IPS-18a (cell line): ENCODE results near the gene ACYP2.

Experiments
- H3K27ac ChIP-seq: one replicate; pipeline ENCODE4 v1.5.1; 2013; ENCODE audit warnings: low read length
- H3K27me3 ChIP-seq: one replicate; pipeline ENCODE4 v1.6.1; 2013; ENCODE audit warnings: mild to moderate bottlenecking, low read length; ENCODE audit not compliant: control insufficient read depth, insufficient read depth
- H3K36me3 ChIP-seq: one replicate; pipeline ENCODE4 v1.6.1; 2013; ENCODE audit warnings: low read depth, low read length; ENCODE audit not compliant: control insufficient read depth
- H3K4me1 ChIP-seq: one replicate; pipeline ENCODE4 v1.6.1; 2013; ENCODE audit warnings: low read depth, low read length; ENCODE audit not compliant: control insufficient read depth
- H3K4me3 ChIP-seq: one replicate; pipeline ENCODE4 v1.5.1; 2013; ENCODE audit warnings: low read length
- H3K9ac ChIP-seq: one replicate; pipeline ENCODE4 v1.6.1; 2013; ENCODE audit warnings: mild to moderate bottlenecking, low read length, moderate library complexity
- H3K9me3 ChIP-seq: one replicate; pipeline ENCODE4 v1.6.1; 2013; ENCODE audit warnings: low read depth, low read length; ENCODE audit not compliant: control insufficient read depth

The ACYP2 gene

DNA sequence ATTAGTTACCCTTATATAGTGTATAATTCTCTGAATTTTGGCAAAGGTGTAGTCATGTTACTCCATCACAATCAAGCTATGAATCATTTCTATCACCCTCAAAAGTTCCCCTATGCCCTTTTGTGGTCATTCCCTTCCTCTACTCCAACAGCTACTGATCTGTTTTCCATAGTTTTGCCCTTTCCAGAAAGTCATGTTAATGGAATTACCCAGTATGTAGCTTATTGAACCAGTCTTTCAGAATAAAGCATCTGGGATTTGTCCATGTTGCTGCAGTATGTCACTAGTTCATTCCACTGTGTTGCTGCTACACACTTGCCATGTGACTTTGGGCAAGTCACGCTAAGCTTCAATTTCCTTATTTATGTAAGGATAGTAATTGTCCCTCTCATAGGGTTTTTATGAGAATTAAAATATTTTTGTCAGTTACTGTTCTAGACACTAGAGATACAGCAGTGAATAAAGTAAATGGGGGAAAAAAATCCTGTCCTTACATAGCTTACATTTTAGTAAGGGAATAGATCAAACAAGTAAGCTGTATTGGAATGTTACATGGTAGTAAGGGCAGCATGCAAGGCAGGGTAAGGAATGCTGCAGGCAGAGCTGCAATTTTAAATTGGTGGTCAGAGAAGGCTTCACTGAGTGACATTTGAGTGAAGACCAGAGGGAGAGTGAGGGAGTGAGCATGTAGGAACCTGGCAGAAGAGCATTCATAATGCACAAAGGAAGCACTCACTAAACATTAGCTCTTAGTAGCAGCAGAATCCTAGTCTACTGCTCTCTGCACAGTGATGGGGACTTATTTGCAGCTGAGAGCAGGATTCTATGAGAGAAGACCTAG is 220.9 kb downstream of the ACYP2 start:
- no peak overlapping the region for H3K9ac ChIP-seq
- H3K4me3 ChIP-seq: no peak overlapping the region
- H3K27ac ChIP-seq: no peak overlapping the region
- H3K27me3 ChIP-seq: peaks cover under 1% of the 10 kb centered on the region
- H3K4me1 ChIP-seq: peaks cover under 1% of the 10 kb centered on the region
- no peaks in the 10 kb centered on the region for H3K36me3 ChIP-seq
- H3K9me3 ChIP-seq: no peaks in the 10 kb centered on the region

GRCh38 chr2:54336977-54337255 is 221.5 kb downstream of the ACYP2 start:
- H3K27me3 ChIP-seq: no peaks in the 10 kb centered on the region
- H3K9ac ChIP-seq: no peak overlapping the region
- H3K9me3 ChIP-seq: no peaks in the 10 kb centered on the region
- H3K36me3 ChIP-seq: no peaks in the 10 kb centered on the region
- H3K4me3 ChIP-seq: no peak overlapping the region
- H3K4me1 ChIP-seq: no peaks in the 10 kb centered on the region
- no peak overlapping the region for H3K27ac ChIP-seq

DNA sequence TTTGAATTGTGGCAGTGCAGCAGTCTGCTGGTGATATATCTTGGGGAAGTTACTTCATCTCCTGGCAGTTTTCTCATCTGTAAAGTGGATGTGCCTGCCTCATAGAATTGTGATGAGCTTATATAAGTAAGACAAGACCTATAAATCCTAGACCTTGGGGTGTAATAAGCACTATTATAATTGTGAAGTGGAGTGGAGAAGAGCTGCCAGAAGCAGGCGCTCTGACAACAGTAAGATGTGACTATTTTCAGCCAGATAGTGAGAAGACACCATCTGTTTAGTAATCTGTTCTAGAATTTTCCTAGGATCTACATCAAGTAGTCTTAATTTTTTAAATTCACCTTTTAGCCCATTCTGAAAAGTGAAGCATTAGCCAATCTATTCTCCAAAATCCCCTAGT is 226.2 kb downstream of the ACYP2 start:
- Histone ChIP-seq H3K27ac (no peak overlapping the region), H3K27me3 (no peaks in the 10 kb centered on the region), H3K4me1 (no peaks in the 10 kb centered on the region), H3K4me3 (no peak overlapping the region), H3K36me3 (no peaks in the 10 kb centered on the region), H3K9ac (no peak overlapping the region), H3K9me3 (no peaks in the 10 kb centered on the region)

GRCh38 chr2:54342603-54343002 is 227.2 kb downstream of the ACYP2 start:
- H3K4me3 ChIP-seq: no peak overlapping the region
- no peaks in the 10 kb centered on the region for H3K27me3 ChIP-seq
- no peaks in the 10 kb centered on the region for H3K9me3 ChIP-seq
- no peak overlapping the region for H3K9ac ChIP-seq
- no peaks in the 10 kb centered on the region for H3K4me1 ChIP-seq
- no peaks in the 10 kb centered on the region for H3K36me3 ChIP-seq
- H3K27ac ChIP-seq: no peak overlapping the region

GRCh38 chr2:54347622-54348021 is 232.2 kb downstream of the ACYP2 start:
- H3K9ac ChIP-seq: no peak overlapping the region
- no peaks in the 10 kb centered on the region for H3K9me3 ChIP-seq
- no peak overlapping the region for H3K4me3 ChIP-seq
- no peak overlapping the region for H3K27ac ChIP-seq
- H3K27me3 ChIP-seq: no peaks in the 10 kb centered on the region
- H3K36me3 ChIP-seq: no peaks in the 10 kb centered on the region
- H3K4me1 ChIP-seq: no peaks in the 10 kb centered on the region

GRCh38 chr2:54348646-54349045 is 233.2 kb downstream of the ACYP2 start:
- Histone ChIP-seq H3K27me3 (no peaks in the 10 kb centered on the region), H3K4me1 (peaks cover 7% of the 10 kb centered on the region), H3K27ac (no peak overlapping the region), H3K9ac (no peak overlapping the region), H3K9me3 (no peaks in the 10 kb centered on the region), H3K36me3 (no peaks in the 10 kb centered on the region), H3K4me3 (no peak overlapping the region)

DNA sequence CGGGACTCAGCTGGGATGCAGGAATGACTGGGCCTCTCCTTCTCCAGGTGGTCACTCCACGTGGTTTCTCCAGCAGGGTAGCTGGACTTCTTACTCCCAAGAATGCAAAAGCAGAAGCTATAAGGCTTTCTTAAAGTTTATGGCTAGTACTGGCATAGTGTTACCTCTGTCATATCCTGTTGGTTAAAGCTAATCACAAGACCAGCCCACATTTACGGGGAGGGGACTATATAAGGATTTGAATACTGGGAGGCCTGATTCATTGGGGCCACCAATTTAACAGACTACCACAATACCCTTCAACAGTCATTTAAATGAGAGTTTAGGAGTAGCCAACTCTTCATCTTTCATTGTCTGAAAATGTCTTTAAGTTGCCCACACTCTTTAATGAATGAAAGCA is 235.0 kb downstream of the ACYP2 start:
- H3K9ac ChIP-seq: no peak overlapping the region
- H3K4me1 ChIP-seq: peaks cover 7% of the 10 kb centered on the region
- no peaks in the 10 kb centered on the region for H3K9me3 ChIP-seq
- no peak overlapping the region for H3K4me3 ChIP-seq
- no peaks in the 10 kb centered on the region for H3K36me3 ChIP-seq
- H3K27ac ChIP-seq: no peak overlapping the region
- H3K27me3 ChIP-seq: no peaks in the 10 kb centered on the region

DNA sequence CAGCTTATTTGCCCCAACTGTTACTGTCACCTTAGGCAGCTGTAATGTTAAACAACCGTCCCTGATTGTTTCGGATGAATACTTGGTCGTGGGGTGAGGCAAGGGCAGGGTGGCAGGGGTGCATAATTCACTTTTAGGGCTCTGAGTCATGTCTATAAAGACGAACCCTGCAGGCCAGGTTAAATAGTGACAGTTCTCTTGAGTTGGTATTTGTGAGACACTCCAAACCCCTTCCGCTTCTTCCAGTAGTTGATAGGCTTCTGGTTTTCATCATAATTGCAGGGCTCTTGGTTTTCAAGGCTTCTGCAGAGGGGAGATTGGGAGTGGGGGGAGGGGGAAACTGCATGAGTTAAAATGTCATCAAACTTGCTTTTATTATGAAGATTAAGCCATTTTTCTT is 237.8 kb downstream of the ACYP2 start:
- Histone ChIP-seq H3K4me1 (peaks cover 7% of the 10 kb centered on the region), H3K27me3 (no peaks in the 10 kb centered on the region), H3K36me3 (no peaks in the 10 kb centered on the region), H3K9ac (no peak overlapping the region), H3K4me3 (no peak overlapping the region), H3K9me3 (no peaks in the 10 kb centered on the region), H3K27ac (no peak overlapping the region)
